T follicular helper cell (primary cell): ENCODE data around the gene SPC25.

Experiments used
- DNase-seq: peaks from one replicate; pipeline ENCODE4 v3.0.0-alpha.2; 2020; ENCODE audit warnings: low read depth

Gene SPC25

GRCh38 chr2:168843253-168843652 lies 47.0 kb downstream of the SPC25 start:
- DNase-seq, result no peak

- no peak for DNase-seq
Measured at GRCh38 chr2:168841445-168841844, 48.8 kb downstream of the SPC25 start.

- no peak for DNase-seq
Measured at GRCh38 chr2:168835969-168836368, 54.3 kb downstream of the SPC25 start.

GRCh38 chr2:168831662-168832061 lies 58.6 kb downstream of the SPC25 start:
- DNase-seq, result no peak

DNA sequence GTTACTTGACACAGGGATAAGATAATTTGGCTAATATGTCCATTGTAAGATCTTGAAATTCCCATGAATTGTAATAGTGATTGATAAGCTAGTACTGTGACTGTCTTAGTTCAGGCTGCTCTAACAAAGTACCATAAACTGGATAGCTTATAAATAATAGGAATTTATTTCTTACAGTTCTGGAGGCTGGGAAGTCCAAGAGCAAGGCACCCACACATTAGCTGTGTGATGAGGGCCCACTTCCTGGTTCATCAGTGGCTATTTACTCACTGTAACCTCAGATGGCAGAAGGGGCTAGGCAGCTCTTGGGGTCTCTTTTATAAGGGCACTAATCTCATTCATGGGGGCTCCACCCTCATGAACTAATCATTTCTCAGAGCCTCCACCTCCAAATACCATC lies 59.3 kb downstream of the SPC25 start:
- no peak for DNase-seq

DNA sequence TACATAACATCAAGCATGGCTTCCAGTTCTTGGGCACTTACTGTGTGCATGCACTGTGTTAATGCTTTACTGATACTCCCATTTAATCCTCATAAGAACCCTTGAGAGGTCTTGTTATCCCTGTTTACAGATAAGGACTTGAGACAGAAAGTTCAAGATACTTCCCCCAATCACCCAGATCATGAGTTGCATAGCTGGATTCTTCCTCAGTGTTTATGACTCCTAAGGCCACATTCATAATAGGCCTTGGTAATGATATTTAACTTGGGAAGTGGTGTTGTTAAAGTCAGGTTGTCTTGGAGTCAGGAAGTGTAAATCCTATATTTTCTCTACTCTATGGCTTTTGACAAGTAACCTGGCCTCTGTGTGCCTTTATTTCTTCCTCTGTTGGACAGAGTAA lies 65.1 kb downstream of the SPC25 start:
- DNase-seq, result no peak

- no peak for DNase-seq
Measured at GRCh38 chr2:168821992-168822391, 68.2 kb downstream of the SPC25 start.

DNA sequence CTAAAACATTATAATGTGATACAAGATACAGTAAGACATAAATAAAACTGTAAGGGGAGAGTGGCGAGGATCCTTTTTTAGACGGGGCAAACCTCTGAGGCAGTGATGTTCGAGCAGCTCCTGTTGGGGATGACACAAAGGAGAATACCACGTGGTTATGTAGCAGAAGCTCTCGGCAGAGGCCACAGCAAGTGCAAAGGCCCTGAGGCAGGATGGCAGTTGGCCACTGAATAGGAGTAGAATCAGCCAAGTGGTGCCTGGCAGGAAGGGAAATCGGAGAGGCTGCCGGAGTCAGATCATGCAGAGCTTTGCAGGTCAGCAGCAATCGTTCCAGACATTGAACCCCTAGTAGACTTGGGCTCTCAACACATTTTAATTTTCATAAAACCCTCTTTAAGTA lies 68.7 kb downstream of the SPC25 start:
- DNase-seq, result no peak
